Astrocyte (in vitro differentiated cells and primary cell): Measurements from ENCODE around the gene TTF2. TPM values are rescaled to one million over a fixed set of nuclear protein-coding genes. Genes with fewer than 3 reads are reported as not detected.

ENCODE experiments used
- DNase-seq: peaks from one replicate; pipeline ENCODE4 v3.0.0-alpha.2; 2010; ENCODE audit warnings: low read depth
- FAIRE-seq: peaks from 2 replicates; lab custom pipeline; 2011; peaks lifted over from hg19 to GRCh38; lab: Jason Lieb, UNC
- H2AFZ ChIP-seq: 2 replicates; pipeline ENCODE4 v1.6.0; 2012; ENCODE audit warnings: low read depth, low read length, inconsistent platforms
- H3K27ac ChIP-seq: 2 replicates; pipeline ENCODE4 v1.5.1; 2011; ENCODE audit warnings: low read depth, low read length, inconsistent platforms
- H3K27me3 ChIP-seq: 2 replicates; pipeline ENCODE4 v1.6.0; 2011; ENCODE audit warnings: low read length, inconsistent platforms; ENCODE audit not compliant: insufficient read depth
- H3K36me3 ChIP-seq: 2 replicates; pipeline ENCODE4 v1.5.1; 2011; ENCODE audit warnings: low read length, inconsistent platforms; ENCODE audit not compliant: insufficient read depth
- H3K4me1 ChIP-seq: 2 replicates; pipeline ENCODE4 v1.5.1; 2011; ENCODE audit warnings: low read length, inconsistent platforms; ENCODE audit not compliant: insufficient read depth
- H3K4me2 ChIP-seq: 2 replicates; pipeline ENCODE4 v1.6.0; 2012; ENCODE audit warnings: low read length, inconsistent platforms
- H3K4me3 ChIP-seq: 2 replicates; pipeline ENCODE4 v1.5.1; 2011; ENCODE audit warnings: low read depth, mild to moderate bottlenecking, low read length, inconsistent platforms; ENCODE audit not compliant: insufficient read depth
- H3K79me2 ChIP-seq: 2 replicates; pipeline ENCODE4 v1.6.0; 2012; ENCODE audit warnings: mild to moderate bottlenecking, low read length, inconsistent platforms; ENCODE audit not compliant: insufficient read depth
- H3K9ac ChIP-seq: 2 replicates; pipeline ENCODE4 v1.6.0; 2012; ENCODE audit warnings: mild to moderate bottlenecking, low read length, inconsistent platforms
- H3K9me3 ChIP-seq: 2 replicates; pipeline ENCODE4 v1.5.1; 2012; ENCODE audit warnings: low read depth, mild to moderate bottlenecking, low read length, inconsistent platforms; ENCODE audit not compliant: insufficient read depth
- H4K20me1 ChIP-seq: 2 replicates; pipeline ENCODE4 v1.6.0; 2012; ENCODE audit warnings: low read length, inconsistent platforms; ENCODE audit not compliant: insufficient read depth
- H3K27ac Mint-ChIP-seq: one replicate; pipeline ENCODE4 v1.8.0; 2021; ENCODE audit warnings: mild to moderate bottlenecking, mixed read lengths; ENCODE audit not compliant: unreplicated experiment
- H3K27me3 Mint-ChIP-seq: one replicate; pipeline ENCODE4 v1.8.0; 2021; ENCODE audit warnings: low read depth, mixed read lengths; ENCODE audit not compliant: unreplicated experiment
- H3K36me3 Mint-ChIP-seq: one replicate; pipeline ENCODE4 v1.8.0; 2021; ENCODE audit warnings: low read depth, mixed read lengths; ENCODE audit not compliant: unreplicated experiment
- H3K4me1 Mint-ChIP-seq: one replicate; pipeline ENCODE4 v1.8.0; 2021; ENCODE audit warnings: low read depth, mixed read lengths; ENCODE audit not compliant: unreplicated experiment
- H3K4me3 Mint-ChIP-seq: one replicate; pipeline ENCODE4 v1.8.0; 2021; ENCODE audit warnings: mild to moderate bottlenecking, moderate library complexity, mixed read lengths; ENCODE audit not compliant: unreplicated experiment
- H3K9me3 Mint-ChIP-seq: one replicate; pipeline ENCODE4 v1.8.0; 2021; ENCODE audit warnings: mild to moderate bottlenecking, mixed read lengths; ENCODE audit not compliant: unreplicated experiment
- CTCF ChIP-seq: IDR thresholded peaks from 2 replicates; pipeline ENCODE4 v1.5.1; 2011; ENCODE audit warnings: low read depth, mild to moderate bottlenecking, inconsistent platforms, low read length, moderate library complexity; ENCODE audit not compliant: insufficient read depth
- EZH2 ChIP-seq: IDR thresholded peaks from 2 replicates; pipeline ENCODE4 v1.6.1; 2012; ENCODE audit warnings: mild to moderate bottlenecking, low read length, inconsistent platforms; ENCODE audit not compliant: insufficient read depth
- total RNA-seq: library from RNA; stranded (reverse); gene quantifications from 2 replicates; pipeline ENCODE4 v1.2.1, GENCODE V29; 2021

TTF2 gene
- total RNA-seq, 1 donor from 2014 or later = 23.4 TPM

- Mint-ChIP-seq H3K36me3 (peaks cover 2% of the 10 kb centered on the region), H3K27ac (peak overlapping the region; percentile 93), H3K9me3 (no peaks in the 10 kb centered on the region), H3K4me1 (peaks cover 23% of the 10 kb centered on the region), H3K27me3 (no peaks in the 10 kb centered on the region), H3K4me3 (peak overlapping the region; percentile 57)
- H3K4me2 ChIP-seq = peak overlapping the region; percentile 67
- H3K9me3 ChIP-seq = no peaks in the 10 kb centered on the region
- H3K27ac ChIP-seq = peak overlapping the region; percentile 96
- FAIRE-seq (peak; percentile 93), DNase-seq (peak; percentile 100)
- TF ChIP-seq EZH2 = no peak
- no peak for TF ChIP-seq CTCF
- peak overlapping the region; percentile 80 for H3K9ac ChIP-seq
- peak overlapping the region; percentile 45 for H2AFZ ChIP-seq
- H3K27me3 ChIP-seq = no peaks in the 10 kb centered on the region
- peak overlapping the region; percentile 7 for H3K4me3 ChIP-seq
- no peaks in the 10 kb centered on the region for H4K20me1 ChIP-seq
- H3K4me1 ChIP-seq = peaks cover 38% of the 10 kb centered on the region
- no peaks in the 10 kb centered on the region for H3K79me2 ChIP-seq
- H3K36me3 ChIP-seq = peaks cover 4% of the 10 kb centered on the region
Observed at GRCh38 chr1:117093091-117093534, 33.0 kb downstream of the TTF2 start.

GRCh38 chr1:117093870-117094621 lies 33.9 kb downstream of the TTF2 start:
- no peak overlapping the region for H3K4me3 Mint-ChIP-seq

More at GRCh38 chr1:117093870-117094621, 33.9 kb downstream of the TTF2 start:
- Histone ChIP-seq H3K27me3 (no peaks in the 10 kb centered on the region), H3K4me1 (peaks cover 38% of the 10 kb centered on the region), H2AFZ (no peak overlapping the region), H3K36me3 (peaks cover 13% of the 10 kb centered on the region), H3K4me2 (peak overlapping the region; percentile 67), H3K4me3 (peak overlapping the region; percentile 9), H3K79me2 (no peaks in the 10 kb centered on the region), H4K20me1 (no peaks in the 10 kb centered on the region), H3K27ac (peak overlapping the region; percentile 96), H3K9ac (peak overlapping the region; percentile 80), H3K9me3 (no peaks in the 10 kb centered on the region)
- H3K36me3 Mint-ChIP-seq = peaks cover 2% of the 10 kb centered on the region
- H3K27me3 Mint-ChIP-seq = no peaks in the 10 kb centered on the region
- TF ChIP-seq CTCF (peak; percentile 49), EZH2 (no peak)
- FAIRE-seq = peak; percentile 47
- no peaks in the 10 kb centered on the region for H3K9me3 Mint-ChIP-seq
- H3K4me1 Mint-ChIP-seq = peaks cover 23% of the 10 kb centered on the region
- DNase-seq = peak; percentile 96
- H3K27ac Mint-ChIP-seq = peak overlapping the region; percentile 93
